Measurements from ENCODE around the gene LRRC8D. TPM values are rescaled to one million over a fixed set of nuclear protein-coding genes. Genes with fewer than 3 reads are reported as not detected.
A peak's percentile ranks its signal among the peaks of the same experiment; 100 is the strongest.
"Not testable (repeated sequence)": the region's sequence is repeated elsewhere in the genome, so short reads cannot be mapped to it uniquely, and the experiment has no call there.

The LRRC8D gene
- 31.4 TPM for total RNA-seq

DNA sequence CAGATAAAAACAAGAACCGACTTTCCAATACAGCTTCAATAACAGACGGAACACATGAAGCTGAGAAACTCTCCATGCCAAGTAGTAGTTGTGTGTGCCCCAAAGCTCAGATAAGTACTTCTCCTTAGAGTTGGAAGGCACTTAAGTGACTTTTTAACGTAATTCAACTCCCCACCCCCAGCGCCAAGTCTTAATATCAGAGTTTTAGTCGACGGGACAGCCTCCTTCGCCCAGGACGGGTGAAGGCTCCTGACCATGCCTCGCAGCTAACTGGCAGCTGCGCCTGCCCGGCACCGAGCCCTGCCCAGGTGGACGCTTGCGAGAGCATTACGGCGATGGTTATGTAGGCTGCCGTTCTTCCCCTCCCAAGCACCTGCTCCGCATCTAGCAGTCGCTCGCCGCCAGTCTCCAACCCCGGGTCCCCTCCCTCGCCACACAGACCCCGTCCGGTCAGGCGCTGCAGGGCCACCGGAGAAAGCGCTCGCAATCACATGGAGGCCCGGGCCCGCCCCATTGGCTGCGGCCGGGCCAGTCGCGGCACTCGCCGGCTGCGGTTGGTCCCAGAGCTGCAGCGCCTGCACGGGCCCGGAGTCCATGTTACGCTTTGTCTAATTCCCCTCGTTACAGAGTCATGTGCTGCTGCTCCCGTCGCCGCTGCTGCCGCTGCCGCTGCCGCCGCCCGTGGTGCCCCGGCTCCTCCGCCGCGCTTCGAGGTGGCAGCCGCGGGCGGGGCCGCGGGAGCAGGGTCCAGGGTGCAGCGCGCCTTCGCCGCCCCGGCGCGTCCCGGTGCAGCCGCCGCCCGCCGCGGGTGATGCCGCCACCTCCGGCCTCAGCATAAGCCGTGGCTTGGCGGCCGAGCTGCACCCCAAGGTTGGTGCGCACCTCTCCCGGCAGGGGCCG is at the start of gene LRRC8D:
TSS of gene LRRC8D (plus strand) at position 611 of the 900 bp plus-strand sequence. CDS start 112,037 bp downstream, outside the sequence.
- FAIRE-seq (no peak), DNase-seq (ENCODE audit: low spot score in 2 of 2) (peak; percentile 89)

DNA sequence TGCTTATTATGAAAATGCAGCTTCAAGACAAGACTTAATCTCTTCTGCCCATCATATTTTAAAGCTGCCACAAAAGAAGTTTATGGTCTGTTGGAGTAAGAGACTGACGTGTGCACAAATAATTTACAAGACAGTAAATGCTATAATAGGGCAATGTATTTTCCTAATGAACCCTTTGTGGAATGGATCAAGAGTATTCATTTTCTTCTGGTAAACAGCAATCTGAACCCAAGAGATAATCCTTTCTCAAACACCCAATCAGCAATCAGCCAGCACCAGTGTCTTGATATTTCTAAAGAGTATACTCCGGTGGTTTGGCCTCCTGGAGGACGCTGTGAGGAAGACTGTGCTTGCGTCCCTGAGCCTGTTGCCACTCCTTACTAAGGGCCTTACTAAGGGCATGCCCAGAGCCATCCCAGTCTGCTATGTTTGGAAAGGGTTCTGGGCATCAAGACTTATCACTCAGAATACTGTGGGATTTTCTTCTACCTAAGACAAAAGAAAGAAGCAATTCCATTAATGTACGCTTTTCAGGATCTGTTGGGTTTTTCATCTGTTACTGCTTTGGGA is 48.8 kb upstream of the LRRC8D start:
- DNase-seq (ENCODE audit: low spot score in 2 of 2) (no peak), FAIRE-seq (no peak)

DNA sequence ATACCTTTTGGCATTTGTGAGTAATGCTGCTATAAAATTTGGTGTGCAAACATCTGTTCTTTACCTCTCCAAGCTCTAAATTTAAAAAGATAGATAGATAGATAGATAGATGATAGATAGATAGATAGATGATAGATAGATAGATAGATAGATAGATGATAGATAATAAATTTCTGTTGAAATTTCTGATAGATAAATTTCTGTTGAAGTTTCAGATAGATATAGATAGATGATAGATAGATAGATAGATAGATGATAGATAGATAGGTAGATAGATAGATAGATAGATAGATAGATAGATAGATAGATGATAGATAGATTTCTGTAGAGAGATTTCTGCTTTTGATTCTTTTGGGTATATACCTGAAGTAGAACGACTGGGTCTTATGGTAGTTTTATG is 44.7 kb upstream of the LRRC8D start:
- not testable (repeated sequence) for DNase-seq (ENCODE audit: low spot score in 2 of 2); FAIRE-seq

DNA sequence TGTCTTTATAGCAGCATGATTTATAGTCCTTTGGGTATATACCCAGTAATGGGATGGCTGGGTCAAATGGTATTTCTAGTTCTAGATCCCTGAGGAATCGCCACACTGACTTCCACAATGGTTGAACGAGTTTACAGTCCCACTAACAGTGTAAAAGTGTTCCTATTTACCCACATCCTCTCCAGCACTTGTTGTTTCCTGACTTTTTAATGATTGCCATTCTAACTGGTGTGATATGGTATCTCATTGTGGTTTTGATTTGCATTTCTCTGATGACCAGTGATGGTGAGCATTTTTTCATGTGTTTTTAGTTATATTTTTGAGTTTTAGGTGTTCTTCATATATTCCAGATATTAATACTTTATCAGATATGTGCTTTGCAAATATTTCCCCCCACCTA is 43.6 kb upstream of the LRRC8D start:
- FAIRE-seq; DNase-seq (ENCODE audit: low spot score in 2 of 2): not testable (repeated sequence)

DNA sequence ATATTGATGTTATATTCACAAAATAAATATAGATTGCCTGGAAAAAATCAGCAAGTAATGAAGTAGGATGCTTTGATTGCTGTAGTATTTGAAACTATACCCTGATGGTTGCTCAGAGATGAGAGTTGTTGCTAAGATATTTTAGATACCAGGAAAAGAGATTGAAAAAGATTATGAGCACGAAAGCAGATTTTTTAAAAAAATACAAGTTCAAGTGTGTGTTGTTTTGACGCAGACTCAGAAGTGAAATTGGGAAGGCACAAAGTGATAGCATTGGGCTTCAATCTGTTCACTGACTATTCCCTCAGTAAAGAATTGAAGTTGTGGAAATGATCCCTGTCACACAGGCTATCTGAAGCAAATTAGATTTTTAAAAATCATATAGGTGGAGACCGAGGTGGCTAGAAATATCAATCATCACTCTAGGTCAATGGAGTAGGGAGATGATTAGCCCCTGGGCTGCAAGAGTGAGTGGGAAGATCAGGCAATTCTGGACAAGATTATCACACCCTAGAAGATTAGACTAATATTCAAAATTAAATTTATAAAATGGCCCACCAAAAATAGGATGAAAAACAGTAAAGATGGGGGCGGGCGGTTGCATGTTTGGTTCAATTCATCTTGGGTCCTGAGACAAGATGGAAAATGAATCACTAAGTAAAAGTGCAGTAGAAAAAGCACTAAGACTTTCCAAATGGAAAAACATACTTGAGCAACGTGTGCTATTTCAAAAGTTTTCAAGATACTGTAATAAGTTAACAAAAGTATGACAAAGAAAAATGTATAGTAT is 41.5 kb upstream of the LRRC8D start:
- FAIRE-seq (no peak), DNase-seq (ENCODE audit: low spot score in 2 of 2) (no peak)

DNA sequence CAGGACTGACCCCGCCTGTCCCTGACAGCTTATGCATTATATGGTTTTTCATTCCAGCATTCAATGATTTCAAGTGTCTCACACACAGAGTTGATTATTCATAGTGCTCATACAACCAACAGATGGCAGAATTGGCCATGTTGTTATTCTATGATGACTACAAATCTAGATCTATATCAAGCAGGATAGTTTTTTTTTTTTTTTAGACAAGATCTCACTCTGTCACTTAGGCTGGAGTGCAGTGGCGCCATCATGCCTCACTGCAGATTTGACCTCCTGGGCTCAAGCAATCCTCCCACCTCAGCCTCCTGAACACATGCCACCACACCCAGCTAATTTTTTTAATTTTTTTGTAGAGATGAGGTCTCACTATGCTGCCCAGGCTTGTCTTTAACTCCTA is 40.1 kb upstream of the LRRC8D start:
- FAIRE-seq (peak; percentile 82), DNase-seq (ENCODE audit: low spot score in 2 of 2) (peak in 1 of 2 donors; percentile 37)

DNA sequence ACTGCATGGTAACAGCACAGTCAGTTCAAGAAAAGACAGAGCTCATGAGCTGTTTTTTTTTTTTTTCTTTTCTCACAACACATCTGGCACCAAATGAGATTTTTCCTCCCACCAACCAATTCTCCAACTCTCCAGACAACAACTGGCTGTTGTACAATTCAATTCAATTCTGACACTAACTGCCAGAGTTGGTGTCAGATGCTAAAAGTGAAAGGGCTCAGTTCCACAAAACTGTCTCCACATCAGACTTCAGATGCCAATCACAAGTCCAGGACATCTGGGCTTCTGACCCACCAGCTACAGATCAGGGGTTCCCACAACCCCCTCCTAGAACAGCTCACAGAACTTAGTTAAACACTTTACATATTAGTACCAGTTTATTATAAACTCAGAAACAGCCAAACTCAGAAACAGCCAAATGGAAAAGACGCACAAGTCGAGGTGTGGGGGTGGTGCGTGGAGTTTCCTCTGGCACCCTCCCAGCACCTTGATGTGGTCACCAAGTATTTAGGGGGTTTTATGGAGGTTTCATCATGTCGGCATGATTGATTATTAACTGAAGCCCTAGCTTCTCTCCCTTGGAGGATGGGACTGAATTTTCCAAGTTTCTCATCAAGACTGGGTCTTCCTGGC is 39.2 kb upstream of the LRRC8D start:
- no peak for DNase-seq (ENCODE audit: low spot score in 2 of 2)
- no peak for FAIRE-seq

DNA sequence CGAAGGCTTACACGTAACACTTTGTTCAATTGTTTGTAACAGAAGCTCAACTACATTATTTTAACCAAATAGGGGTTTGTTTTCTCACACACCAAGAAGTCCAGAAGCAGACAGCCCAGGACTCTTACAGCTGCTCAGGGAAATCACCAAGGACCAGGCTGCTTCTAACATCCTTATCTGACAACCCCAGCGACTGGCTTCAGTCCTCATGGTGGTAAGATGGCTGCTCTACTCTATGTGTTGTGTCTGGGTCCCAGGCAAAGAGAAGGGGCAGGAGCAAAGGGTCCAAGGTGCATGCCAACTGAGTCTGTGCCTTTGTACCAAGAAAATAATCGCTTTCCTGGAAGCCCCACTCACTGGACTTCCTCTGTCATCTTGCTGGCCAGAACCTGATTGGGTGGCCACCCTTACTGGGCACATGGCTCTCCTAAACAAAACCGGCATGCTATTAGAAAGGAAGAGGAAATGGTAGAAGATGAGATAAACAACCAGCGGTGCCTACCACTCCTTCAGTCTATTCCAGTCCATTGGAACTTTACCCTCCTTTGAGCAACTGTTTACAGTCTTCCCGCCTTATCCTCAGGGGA is 34.1 kb upstream of the LRRC8D start:
- DNase-seq (ENCODE audit: low spot score in 2 of 2) (no peak), FAIRE-seq (no peak)

DNA sequence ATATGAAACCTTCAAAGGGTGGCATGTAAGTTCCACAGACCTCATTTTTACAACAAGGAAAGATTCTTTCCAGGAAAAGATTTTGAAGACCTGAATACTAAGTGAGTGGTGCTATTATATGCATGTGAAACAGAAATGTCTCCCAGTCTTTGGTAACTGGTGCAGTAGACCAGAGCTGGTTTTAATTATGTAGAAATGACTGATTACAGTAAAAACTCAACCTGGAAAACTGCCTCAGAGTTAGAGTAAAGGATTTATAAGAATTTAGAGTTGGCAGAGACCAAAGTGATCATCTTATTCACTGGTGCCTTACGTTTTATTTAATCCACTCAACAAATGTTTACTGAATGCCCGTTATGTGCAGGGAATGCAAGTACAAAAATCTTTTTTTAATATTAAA is 30.2 kb upstream of the LRRC8D start:
- DNase-seq (ENCODE audit: low spot score in 2 of 2) (no peak), FAIRE-seq (no peak)

DNA sequence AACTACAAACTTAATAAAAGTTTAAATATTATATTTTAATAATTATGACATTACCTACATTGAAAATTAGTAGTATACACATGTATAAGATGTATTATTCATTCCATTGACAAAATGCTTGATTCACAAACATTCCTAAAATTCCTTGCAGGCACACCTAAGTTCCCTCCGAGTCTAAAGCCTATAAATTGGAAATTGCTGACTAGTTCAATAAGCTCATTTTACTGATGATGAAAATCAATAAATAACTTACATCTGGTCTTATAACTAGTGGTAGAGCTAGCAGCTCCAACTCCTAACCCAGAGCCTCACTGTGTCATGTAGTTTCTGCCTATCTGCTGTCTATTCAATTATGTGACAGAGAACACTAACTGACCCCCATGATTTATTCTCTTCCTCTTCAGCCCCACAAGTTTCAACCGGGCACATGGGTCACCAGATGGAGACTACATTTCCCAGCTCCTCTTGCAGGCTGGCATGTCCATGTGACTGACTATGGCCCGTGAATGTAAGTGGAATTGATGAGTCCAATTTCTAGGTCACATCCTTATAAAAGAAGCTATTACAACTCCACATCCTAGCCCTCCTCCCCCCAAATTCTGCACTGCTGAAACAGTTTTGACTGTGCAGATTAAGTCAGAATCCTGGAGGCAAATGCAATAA is 29.6 kb upstream of the LRRC8D start:
- no peak for FAIRE-seq
- no peak for DNase-seq (ENCODE audit: low spot score in 2 of 2)

DNA sequence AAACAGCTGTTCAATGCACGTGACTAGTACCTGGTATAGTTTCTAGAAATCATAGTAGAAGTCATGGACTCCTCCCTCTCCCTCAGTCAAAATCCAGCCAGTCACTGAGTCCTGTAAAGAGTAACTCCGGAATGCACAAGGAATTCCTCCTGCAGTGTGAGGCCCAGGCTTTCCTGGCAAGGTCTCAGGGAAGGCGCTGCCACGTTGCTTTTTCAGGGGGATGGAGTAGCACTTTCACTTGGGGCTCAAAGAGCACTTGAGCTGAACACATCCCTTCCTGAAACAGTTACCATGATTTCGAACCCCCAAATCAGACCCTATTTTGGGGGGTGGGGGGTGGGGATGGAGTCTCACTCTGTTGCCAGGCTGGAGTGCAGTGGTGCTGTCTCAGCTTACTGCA is 26.4 kb upstream of the LRRC8D start:
- DNase-seq (ENCODE audit: low spot score in 2 of 2) (no peak), FAIRE-seq (no peak)

DNA sequence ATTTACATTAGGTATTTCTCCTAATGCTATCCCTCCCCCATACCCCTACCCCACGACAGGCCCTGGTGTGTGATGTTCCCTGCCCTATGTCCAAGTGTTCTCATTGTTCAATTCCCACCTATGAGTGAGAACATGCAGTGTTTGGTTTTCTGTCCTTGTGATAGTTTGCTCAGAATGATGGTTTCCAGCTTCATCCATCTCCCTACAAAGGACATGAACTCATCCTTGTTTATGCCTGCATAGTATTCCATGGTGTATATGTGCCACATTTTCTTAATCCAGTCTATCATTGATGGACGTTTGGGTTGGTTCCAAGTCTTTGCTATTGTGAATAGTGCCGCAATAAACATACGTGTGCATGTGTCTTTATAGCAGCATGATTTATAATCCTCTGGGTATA is 25.3 kb upstream of the LRRC8D start:
- DNase-seq (ENCODE audit: low spot score in 2 of 2); FAIRE-seq: not testable (repeated sequence)

DNA sequence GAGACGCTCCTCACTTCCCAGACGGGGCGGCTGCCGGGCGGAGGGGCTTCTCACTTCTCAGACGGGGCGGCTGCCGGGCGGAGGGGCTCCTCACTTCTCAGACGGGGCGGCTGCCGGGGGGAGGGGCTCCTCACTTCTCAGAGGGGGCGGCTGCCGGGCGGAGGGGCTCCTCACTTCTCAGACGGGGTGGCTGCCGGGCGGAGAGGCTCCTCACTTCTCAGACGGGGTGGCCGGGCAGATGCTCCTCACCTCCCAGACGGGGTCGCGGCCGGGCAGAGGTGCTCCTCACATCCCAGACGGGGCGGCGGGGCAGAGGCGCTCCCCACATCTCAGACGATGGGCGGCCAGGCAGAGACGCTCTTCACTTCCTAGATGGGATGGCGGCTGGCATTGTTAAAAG is 23.0 kb upstream of the LRRC8D start:
- FAIRE-seq; DNase-seq (ENCODE audit: low spot score in 2 of 2): not testable (repeated sequence)

DNA sequence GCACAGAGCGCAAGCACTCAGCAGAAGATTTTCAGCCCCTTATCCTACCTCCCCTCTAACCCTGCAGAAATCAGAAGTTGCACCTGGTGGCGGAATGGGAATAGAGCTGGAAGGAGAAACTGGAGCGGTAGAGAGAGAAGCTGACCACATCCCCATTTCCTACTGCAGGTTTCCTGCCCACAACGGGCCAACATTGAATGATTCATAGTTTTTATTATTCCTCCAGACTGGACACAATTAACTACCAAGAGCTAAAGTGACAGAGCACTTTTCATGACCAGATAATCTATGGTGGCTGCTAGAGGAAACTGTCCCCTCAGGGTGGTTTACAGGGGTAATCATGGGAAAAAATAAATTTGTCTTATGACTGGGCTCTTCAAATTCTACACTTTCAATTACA is 21.3 kb upstream of the LRRC8D start:
- no peak for FAIRE-seq
- DNase-seq (ENCODE audit: low spot score in 2 of 2) = no peak

DNA sequence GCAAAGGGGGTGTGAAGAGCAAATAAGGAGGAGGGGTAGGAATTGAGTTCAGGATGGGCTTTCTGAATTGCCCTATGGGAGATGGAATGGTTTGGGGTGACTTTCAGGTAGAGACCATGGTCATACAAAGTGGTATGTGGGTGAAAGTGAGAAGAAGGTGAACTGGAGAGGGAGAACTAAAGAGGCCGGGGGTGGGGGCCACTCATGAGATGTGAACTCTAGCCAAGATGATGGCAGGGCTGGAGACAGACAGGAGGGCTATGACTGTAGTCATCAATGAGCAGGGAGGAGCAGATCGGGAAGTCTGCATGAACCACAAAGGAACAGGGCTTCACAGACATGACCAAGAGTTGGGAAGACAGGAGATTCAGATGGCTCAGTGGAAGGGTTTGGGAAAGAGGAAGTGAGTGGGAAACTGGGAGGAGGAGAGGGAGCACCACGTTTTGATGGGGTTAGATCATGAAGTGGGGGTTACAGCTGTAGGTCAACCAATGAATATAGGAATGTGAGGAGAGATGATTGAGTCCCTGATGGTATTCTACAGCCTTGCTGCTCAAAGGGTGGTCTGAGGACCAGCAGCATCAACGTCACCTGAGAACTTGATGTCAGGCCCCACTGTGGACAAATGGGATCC is 20.7 kb upstream of the LRRC8D start:
- FAIRE-seq = no peak
- DNase-seq (ENCODE audit: low spot score in 2 of 2) = no peak

DNA sequence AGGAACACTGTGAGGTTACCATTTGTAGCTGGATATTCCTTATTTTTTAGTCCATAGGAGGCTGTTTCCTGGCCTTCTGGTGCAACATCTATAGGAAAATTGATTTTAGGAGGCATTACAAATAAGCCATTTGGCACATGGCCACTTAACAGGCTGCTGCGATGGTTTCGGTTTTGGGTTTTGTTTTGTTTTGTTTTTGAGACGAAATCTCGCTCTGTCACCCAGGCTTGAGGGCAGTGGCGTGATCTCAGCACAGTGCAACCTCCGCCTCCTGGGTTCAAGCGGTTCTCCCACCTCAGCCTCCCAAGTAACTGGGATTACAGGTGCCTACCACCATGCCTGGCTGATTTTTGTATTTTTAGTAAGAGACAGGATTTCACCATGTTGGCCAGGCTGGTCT is 20.1 kb upstream of the LRRC8D start:
- no peak for FAIRE-seq
- DNase-seq (ENCODE audit: low spot score in 2 of 2) = no peak

DNA sequence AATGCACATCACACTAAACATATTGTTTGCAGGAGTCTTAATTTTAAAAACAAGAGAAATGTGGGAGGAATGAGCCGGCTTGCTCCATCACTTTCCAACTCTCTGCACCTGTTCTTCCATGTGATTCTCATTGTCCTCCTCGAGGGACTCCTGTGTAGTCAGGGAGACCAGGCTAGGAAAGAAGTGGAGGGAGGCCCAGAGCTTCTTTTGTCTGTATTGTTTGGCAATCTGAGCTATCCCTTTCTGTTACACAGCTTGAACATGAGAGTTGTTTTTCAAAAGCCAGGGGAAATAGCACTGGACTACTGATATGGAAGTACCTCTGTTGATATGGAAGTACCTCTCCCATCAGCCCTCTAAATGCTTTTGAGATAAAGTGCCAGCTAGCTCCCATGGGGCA is 18.8 kb upstream of the LRRC8D start:
- DNase-seq (ENCODE audit: low spot score in 2 of 2) (no peak), FAIRE-seq (no peak)

DNA sequence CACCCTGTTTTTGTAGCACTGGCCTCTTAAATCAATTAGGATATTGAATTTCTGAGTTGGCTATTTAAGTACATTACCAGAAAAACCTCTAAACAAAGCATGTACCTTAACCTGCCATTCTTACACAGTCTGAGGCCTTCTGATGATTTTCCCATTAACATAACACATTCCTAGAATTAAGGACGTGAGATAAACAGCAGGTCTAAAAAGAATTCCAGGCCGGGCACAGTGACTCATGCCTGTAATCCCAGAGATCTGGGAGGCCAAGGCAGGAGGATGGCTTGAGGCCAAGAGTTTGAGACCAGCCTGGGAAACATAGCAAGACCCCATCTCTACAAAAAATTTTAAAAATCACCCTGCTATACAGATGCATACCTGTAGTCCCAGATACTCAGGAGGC is 18.0 kb upstream of the LRRC8D start:
- FAIRE-seq (no peak), DNase-seq (ENCODE audit: low spot score in 2 of 2) (no peak)

DNA sequence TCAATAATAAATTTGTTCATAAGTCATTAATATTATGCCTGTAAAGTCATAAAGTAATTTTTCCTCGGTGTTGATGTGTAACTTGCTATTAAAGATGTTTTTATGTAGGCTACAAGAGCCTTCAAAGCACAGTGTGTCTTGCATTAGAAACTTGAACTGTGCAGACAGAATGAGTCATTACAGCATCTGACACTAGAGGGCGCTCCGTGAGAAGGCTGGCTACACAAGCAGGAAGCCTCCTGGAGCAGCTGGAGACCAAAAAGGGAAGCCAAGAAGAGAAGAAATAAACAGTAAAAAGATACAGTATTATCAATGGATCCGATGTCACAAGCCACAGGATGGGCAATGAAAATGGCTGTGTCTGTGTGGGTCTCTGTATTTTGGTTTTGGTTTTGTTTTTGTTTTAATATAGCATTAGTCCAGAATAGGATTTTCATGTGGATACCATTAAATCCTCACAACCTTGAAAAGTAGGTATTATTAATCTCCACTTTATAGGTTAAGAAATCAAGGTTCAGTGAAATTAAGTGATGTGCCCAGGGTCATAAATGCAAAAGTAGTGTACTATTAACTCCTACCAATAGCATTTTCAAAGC is 16.1 kb upstream of the LRRC8D start:
- DNase-seq (ENCODE audit: low spot score in 2 of 2) (peak; percentile 68 to 74), FAIRE-seq (peak; percentile 63)
